Peyer's patch (tissue), 4 donors: ENCODE data around the gene ZBTB25.

Experiments used
- CTCF ChIP-seq, 6 experiments: fragments of 450-650 bp in 4 of 6; fragments of 200-600 bp in 2 of 6; sonication (generic) in 1 of 6; IDR thresholded peaks; one replicate each; pipeline ENCODE4 v1.5.1; 2017 to 2019; ENCODE audit warnings: antibody characterized with exemption in 6 of 6, mild to moderate bottlenecking in 3 of 6, moderate library complexity in 1 of 6
- POLR2A ChIP-seq, 2 donors: fragments of 450-650 bp; IDR thresholded peaks; one replicate each; pipeline ENCODE4 v1.5.1; 2017; ENCODE audit warnings: antibody characterized with exemption in 2 of 2, mild to moderate bottlenecking in 2 of 2, moderate library complexity in 2 of 2

GRCh38 chr14:64438181-64438841, 65.3 kb downstream of the ZBTB25 start:
- TF ChIP-seq CTCF (IDR thresholded peaks at IDR 0.05) (no peak), POLR2A (IDR thresholded peaks at IDR 0.05) (no peak)
